PC-9 (cell line): ENCODE results near the gene CLIP1. TPM values are rescaled to one million over a fixed set of nuclear protein-coding genes. Genes with fewer than 3 reads are reported as not detected.

Experiments used
- BruUV-seq: library from RNA; stranded (reverse); fragments of 400-500 nt; replicated peaks from 2 replicates; lab custom pipeline; 2021; lab: Mats Ljungman, UMichigan
- CTCF ChIA-PET: fragments of 300-600 bp; sonication (Branson Sonifier 250); formaldehyde crosslinking; loops from one replicate; lab custom pipeline; 2022; ENCODE audit warnings: antibody characterized with exemption; lab: Charles Lee
- POLR2A ChIA-PET: fragments of 300-600 bp; sonication (Branson Sonifier 250); formaldehyde crosslinking; loops from one replicate; lab custom pipeline; 2022; ENCODE audit warnings: antibody characterized with exemption; ENCODE audit not compliant: unreplicated experiment; lab: Charles Lee
- DNase-seq, 2 experiments: peaks; one replicate each; pipeline versions ENCODE4 v3.0.0 to v3.0.0-alpha.2; 2015 to 2022; ENCODE audit warnings: mixed read lengths in 1 of 2
- H2AFZ ChIP-seq: fragments of 200-600 bp; sonication (generic); 2 replicates; pipeline ENCODE4 v1.8.1; 2017; ENCODE audit warnings: antibody characterized with exemption
- H3F3A ChIP-seq: fragments of 200-600 bp; sonication (generic); 2 replicates; pipeline ENCODE4 v1.8.1; 2017; ENCODE audit warnings: antibody characterized with exemption, mild to moderate bottlenecking, low read depth; ENCODE audit not compliant: insufficient read depth
- H3K27ac ChIP-seq: fragments of 200-600 bp; sonication (generic); 2 replicates; pipeline ENCODE4 v1.6.1; 2016; ENCODE audit warnings: mixed run types
- H3K27me3 ChIP-seq: fragments of 200-600 bp; sonication (generic); 2 replicates; pipeline ENCODE4 v1.6.1; 2016; ENCODE audit warnings: low read depth, mixed run types; ENCODE audit not compliant: insufficient read depth
- H3K36me3 ChIP-seq: fragments of 200-600 bp; sonication (generic); 2 replicates; pipeline ENCODE4 v1.6.1; 2016; ENCODE audit warnings: low read depth, mixed run types
- H3K4me1 ChIP-seq: fragments of 200-600 bp; sonication (generic); replicated peaks from 2 replicates; pipeline ENCODE4 v1.6.1; 2016; ENCODE audit warnings: mixed run types; ENCODE audit not compliant: insufficient read depth
- H3K4me2 ChIP-seq: fragments of 200-600 bp; sonication (generic); 2 replicates; pipeline ENCODE4 v1.6.1; 2017; ENCODE audit warnings: mixed run types
- H3K4me3 ChIP-seq: fragments of 200-600 bp; sonication (generic); 2 replicates; pipeline ENCODE4 v1.6.1; 2016; ENCODE audit warnings: mixed run types
- H3K79me2 ChIP-seq: fragments of 200-600 bp; sonication (generic); 2 replicates; pipeline ENCODE4 v1.6.1; 2017; ENCODE audit warnings: low read depth, mixed run types
- H3K9me2 ChIP-seq: fragments of 200-600 bp; sonication (generic); 2 replicates; pipeline ENCODE4 v1.8.1; 2017; ENCODE audit warnings: mild to moderate bottlenecking; ENCODE audit not compliant: insufficient read depth
- H3K9me3 ChIP-seq: fragments of 200-600 bp; sonication (generic); 2 replicates; pipeline ENCODE4 v1.8.1; 2016; ENCODE audit warnings: low read depth; ENCODE audit not compliant: insufficient read depth
- H4K20me1 ChIP-seq: fragments of 200-600 bp; sonication (generic); 2 replicates; pipeline ENCODE4 v1.8.1; 2017; ENCODE audit not compliant: insufficient read depth
- CTCF ChIP-seq: fragments of 200-600 bp; sonication (generic); conservative IDR thresholded peaks from 2 replicates; pipeline ENCODE4 v1.6.1; 2017; ENCODE audit warnings: mixed run types, antibody characterized with exemption, mild to moderate bottlenecking, moderate library complexity
- EZH2 ChIP-seq: fragments of 200-600 bp; sonication (generic); IDR thresholded peaks from 2 replicates; pipeline ENCODE4 v1.8.0; 2017; ENCODE audit warnings: antibody characterized with exemption, low read depth
- intact Hi-C: fragments of 100-400 bp; cut with micrococcal nuclease; formaldehyde crosslinking; loops from one replicate; pipeline ENCODE4 v1.10.0; 2022; ENCODE audit not compliant: unreplicated experiment
- total RNA-seq: library from RNA; stranded (reverse); gene quantifications from 2 replicates; pipeline ENCODE4 v1.2.3, GENCODE V29; 2021

The CLIP1 gene
- total RNA-seq, 1 experiment from 2014 or later, result 86.9 TPM

GRCh38 chr12:122423258-122424165 lies 1.0 kb upstream of the CLIP1 start:
- TF ChIP-seq EZH2 (no peak), CTCF (no peak)
- Histone ChIP-seq H3K4me1 (peaks cover 30% of the 10 kb centered on the region), H3K27me3 (no peaks in the 10 kb centered on the region), H3K4me3 (peak overlapping the region; percentile 71), H3K36me3 (no peaks in the 10 kb centered on the region), H3K27ac (peak overlapping the region; percentile 93), H3K9me2 (no peaks in the 10 kb centered on the region), H3F3A (peaks cover 30% of the 10 kb centered on the region), H4K20me1 (no peaks in the 10 kb centered on the region), H2AFZ (peak overlapping the region; percentile 74), H3K9me3 (no peaks in the 10 kb centered on the region), H3K79me2 (peaks cover 36% of the 10 kb centered on the region), H3K4me2 (peak overlapping the region; percentile 100)
- intact Hi-C loops, result loop anchor here (1.0 kb wide), 1 partner anchor 48 kb away; no protein-coding TSS in a partner anchor
- POLR2A ChIA-PET, result interaction anchor here (0.6 to 1.0 kb wide), 2 partner anchors 23 to 1024 kb away, joined by 3 to 24 read pairs; partner anchors contain the start of gene RNF34
- TSS peak; percentile 79 for BruUV-seq
- CTCF ChIA-PET, result interaction anchor here (0.5 to 0.6 kb wide), 2 partner anchors 44 to 813 kb away, joined by 3 to 9 read pairs; no protein-coding TSS in a partner anchor
- peak; percentile 39 to 47 for DNase-seq

- intact Hi-C loops, result loop anchor here (1.0 kb wide), 2 partner anchors 49 to 55 kb away; no protein-coding TSS in a partner anchor
- no peak for TF ChIP-seq CTCF
- H3K27me3 ChIP-seq, result no peaks in the 10 kb centered on the region
- peak overlapping the region; percentile 100 for H3K4me2 ChIP-seq
- H3K9me2 ChIP-seq, result no peaks in the 10 kb centered on the region
- H3K36me3 ChIP-seq, result no peaks in the 10 kb centered on the region
- POLR2A ChIA-PET, result interaction anchor here (1.0 kb wide), 1 partner anchor 23 kb away, joined by 24 read pairs; no protein-coding TSS in a partner anchor
- CTCF ChIA-PET, result interaction anchor here (0.6 kb wide), 2 partner anchors 22 to 812 kb away, joined by 3 to 10 read pairs; no protein-coding TSS in a partner anchor
- peak overlapping the region; percentile 71 for H3K4me3 ChIP-seq
- H3K9me3 ChIP-seq, result no peaks in the 10 kb centered on the region
- H2AFZ ChIP-seq, result peak overlapping the region; percentile 74
- H3K79me2 ChIP-seq, result peaks cover 43% of the 10 kb centered on the region
- peak; percentile 34 to 69 for DNase-seq
- peaks cover 32% of the 10 kb centered on the region for H3F3A ChIP-seq
- peak overlapping the region; percentile 93 for H3K27ac ChIP-seq
- BruUV-seq, result no TSS peak
- H3K4me1 ChIP-seq, result peaks cover 30% of the 10 kb centered on the region
- no peaks in the 10 kb centered on the region for H4K20me1 ChIP-seq
Observed at GRCh38 chr12:122422730-122423257, 325 bp upstream of the CLIP1 start.

GRCh38 chr12:122421187-122421820 lies 1.2 kb downstream of the CLIP1 start:
- Histone ChIP-seq H3K4me2 (peak overlapping the region; percentile 84), H3K4me3 (peak overlapping the region; percentile 61), H4K20me1 (no peaks in the 10 kb centered on the region), H3K27ac (peak overlapping the region; percentile 96), H3K79me2 (peaks cover 56% of the 10 kb centered on the region), H3K4me1 (peaks cover 30% of the 10 kb centered on the region), H3K36me3 (no peaks in the 10 kb centered on the region), H3K9me3 (no peaks in the 10 kb centered on the region), H3K9me2 (no peaks in the 10 kb centered on the region), H3K27me3 (no peaks in the 10 kb centered on the region), H2AFZ (no peak overlapping the region), H3F3A (peaks cover 32% of the 10 kb centered on the region)
- DNase-seq, result peak; percentile 56 to 80
- TSS peak; percentile 24 for BruUV-seq
- TF ChIP-seq EZH2 (no peak), CTCF (no peak)
- intact Hi-C loops, result loop anchor here (1.0 kb wide), 2 partner anchors 21 to 43 kb away; no protein-coding TSS in a partner anchor
- ChIA-PET POLR2A (interaction anchor here (0.6 to 2.4 kb wide), 4 partner anchors 15 to 749 kb away, joined by 4 to 19 read pairs (median 7); no protein-coding TSS in a partner anchor), CTCF (interaction anchor here (0.6 to 1.2 kb wide), 2 partner anchors 22 to 42 kb away, joined by 3 read pairs; no protein-coding TSS in a partner anchor)
